Measurements from ENCODE around the gene CD151.

GRCh38 chr11:804599-804964 is 28.2 kb upstream of the CD151 start:
- TF ChIP-seq, protein P1, sequence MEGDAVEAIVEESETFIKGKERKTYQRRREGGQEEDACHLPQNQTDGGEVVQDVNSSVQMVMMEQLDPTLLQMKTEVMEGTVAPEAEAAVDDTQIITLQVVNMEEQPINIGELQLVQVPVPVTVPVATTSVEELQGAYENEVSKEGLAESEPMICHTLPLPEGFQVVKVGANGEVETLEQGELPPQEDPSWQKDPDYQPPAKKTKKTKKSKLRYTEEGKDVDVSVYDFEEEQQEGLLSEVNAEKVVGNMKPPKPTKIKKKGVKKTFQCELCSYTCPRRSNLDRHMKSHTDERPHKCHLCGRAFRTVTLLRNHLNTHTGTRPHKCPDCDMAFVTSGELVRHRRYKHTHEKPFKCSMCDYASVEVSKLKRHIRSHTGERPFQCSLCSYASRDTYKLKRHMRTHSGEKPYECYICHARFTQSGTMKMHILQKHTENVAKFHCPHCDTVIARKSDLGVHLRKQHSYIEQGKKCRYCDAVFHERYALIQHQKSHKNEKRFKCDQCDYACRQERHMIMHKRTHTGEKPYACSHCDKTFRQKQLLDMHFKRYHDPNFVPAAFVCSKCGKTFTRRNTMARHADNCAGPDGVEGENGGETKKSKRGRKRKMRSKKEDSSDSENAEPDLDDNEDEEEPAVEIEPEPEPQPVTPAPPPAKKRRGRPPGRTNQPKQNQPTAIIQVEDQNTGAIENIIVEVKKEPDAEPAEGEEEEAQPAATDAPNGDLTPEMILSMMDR (optimal IDR thresholded peaks at IDR 0.05 in 1 of 3, IDR thresholded peaks at IDR 0.05 in 1 of 3, conservative IDR thresholded peaks at IDR 0.05 in 1 of 3; ENCODE audit: extremely low read depth in 1 of 3, insufficient read depth in 2 of 3, low read length in 3 of 3) = no peak
- TF ChIP-seq EZH2 (IDR thresholded peaks at IDR 0.05; ENCODE audit: low read length) = no peak
